Effector CD8-positive, alpha-beta T cell (primary cell): ENCODE results near the gene JMJD1C.
"Not testable (repeated sequence)": the region's sequence is repeated elsewhere in the genome, so short reads cannot be mapped to it uniquely, and the experiment has no call there.

ENCODE experiments used
- DNase-seq: peaks from one replicate; lab custom pipeline; 2025; lab: John Stamatoyannopoulos, UW

Gene JMJD1C

DNA sequence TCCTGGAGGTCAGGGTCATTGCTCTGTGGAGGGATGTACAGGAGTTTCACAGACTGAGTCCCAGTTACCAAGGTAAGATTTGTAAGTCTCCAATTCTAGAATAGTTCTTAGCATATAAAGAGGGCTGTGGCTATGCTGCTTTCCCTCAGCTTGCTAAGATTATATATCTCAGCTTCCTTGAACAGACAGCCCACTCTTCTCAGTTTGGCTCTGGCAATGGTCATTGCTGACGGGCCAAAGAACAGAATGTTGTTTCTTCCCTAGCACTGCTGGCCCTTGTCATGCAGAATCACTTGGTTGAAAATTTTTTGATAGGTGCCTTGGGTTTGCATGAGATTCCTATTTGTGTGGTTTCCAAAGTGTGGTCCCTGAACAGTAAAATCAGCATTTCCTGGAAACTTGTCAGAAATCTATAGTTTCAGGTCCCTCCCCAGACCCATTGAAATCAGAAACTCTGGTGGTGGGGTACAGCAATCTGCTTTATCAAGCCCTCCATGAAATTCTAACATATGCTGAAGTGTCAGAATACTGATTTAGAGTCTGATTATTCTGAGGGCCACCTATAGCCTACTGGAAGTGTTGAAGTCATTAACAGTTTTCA, 294.4 kb downstream of the JMJD1C start:
- DNase-seq, result no peak

DNA sequence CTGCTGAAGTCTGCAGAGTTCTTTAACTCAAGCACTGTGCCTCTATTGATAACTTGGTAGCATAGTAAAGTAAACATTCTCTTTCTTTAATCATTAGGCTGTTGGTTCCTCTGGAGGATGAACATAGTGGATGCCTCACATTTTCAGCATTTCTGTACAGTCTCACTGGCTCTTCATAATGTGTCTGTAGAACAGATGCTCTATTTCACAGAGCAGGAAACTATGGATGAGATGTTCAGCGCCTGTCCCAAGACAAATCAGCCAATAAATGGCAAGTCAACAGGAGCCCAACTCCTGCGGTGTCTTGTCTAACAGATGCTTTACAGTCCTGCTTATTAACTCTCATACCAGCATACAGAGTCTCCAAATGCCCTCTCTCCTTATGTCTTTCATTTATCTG, 296.2 kb downstream of the JMJD1C start:
- DNase-seq, result no peak

DNA sequence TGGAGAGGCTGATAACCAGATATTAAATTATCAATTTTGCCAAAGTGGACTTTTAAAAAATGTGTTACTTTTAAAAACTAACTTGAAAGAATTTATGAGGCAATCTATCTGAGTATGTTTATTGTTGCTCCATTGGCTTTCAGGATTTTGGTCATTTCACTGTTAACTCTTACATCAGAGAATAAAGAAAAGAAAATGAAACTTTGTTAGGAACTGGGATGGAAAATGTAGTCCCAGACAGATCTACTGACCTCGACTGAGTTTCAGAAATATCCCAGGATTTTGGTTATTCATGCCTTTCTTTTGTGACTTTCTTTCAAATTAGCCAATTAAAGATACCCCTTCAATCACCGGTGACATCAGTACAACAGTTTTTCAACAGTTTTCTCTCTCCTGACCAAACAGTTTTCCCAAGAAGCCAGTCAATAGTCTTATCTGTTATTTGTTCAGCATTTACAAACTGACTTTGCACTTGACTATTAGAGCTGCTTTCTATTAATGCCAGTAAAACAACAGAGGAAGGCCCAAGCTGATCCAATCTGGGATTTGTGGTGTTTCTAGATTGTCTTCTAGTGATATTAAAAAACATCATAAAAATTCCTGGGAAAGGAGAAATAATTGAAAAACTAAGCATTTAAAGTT, 296.8 kb downstream of the JMJD1C start:
- no peak for DNase-seq

DNA sequence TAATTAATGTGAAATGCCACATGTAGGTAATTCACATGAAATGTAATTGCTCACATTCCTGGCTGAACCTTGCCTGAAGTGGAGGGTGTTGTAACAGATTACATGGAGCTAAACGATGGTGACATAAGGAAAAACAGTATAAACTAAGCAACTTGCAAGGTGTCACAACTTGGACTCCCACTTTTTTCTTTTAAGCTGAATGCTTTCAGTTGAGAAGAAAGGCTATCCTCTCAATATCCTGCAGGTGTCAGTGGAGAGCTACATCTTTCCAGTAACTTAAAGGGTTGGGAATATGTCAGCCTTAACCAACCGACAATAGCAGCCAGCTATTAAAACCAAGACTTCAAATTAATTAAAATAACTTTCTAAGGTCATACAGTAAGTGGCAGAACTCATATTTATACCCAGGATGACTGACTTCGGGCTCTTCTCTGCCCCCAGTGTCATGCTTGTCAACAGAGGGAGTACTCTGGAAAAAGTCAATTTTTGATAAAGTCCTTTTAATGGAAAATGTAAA, 299.0 kb downstream of the JMJD1C start:
- DNase-seq, result no peak

DNA sequence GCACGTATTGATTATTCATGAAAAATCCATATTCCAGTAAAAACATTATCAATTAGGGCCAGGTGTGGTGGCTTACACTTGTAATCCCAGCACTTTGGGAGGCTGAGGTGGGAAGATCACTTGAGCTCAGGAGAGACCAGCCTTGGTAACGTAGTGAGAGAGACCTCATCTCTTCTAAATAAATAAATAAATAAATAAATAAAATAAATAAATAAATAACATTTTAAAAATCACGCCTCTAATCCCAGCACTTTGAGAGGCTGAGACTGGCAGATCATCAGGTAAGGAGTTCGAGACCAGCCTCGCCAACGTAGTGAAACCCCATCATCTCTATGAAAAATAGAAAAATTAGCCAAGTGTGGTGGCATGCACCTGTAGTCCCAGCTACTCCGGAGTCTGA, 300.5 kb downstream of the JMJD1C start:
- DNase-seq, result no peak

DNA sequence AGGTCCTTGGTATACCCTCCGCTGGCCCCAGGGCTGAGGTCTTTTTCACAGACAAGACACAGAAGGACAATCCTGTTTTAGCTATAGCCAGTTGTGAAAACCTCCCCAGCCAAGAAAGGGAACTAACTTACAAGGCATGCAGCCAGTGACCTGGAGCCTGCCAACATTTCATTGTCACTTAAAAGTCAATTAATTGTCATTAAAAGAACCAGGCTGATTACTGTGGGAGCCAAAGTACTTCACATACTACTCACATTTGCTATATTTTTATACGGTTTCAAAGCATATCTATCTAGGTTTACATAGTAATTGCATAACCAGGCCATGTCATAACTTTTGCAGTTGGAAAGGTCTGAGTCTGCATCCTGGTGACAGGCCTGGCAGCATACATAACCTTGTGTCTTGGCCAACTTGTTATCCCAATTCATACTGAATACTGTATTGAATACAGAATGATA, 301.6 kb downstream of the JMJD1C start:
- no peak for DNase-seq

DNA sequence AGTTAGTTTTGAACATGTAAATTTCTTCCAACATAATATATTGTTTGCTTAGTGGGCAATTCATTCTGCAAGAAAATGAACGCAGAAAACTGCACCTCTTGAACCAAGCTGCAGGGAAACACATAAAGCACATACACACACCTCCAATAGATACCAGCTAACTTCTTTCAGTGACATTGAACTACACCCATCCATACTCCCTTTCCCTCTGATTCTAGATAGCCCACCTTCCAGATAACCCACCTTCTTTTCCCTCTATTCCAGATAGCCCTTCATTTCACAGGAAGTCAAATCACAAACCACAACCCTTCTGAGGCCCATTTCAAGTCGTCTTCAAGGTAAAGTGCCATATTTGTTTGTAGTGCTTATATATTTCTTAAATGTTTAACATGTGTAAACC, 304.2 kb downstream of the JMJD1C start:
- DNase-seq, result no peak

DNA sequence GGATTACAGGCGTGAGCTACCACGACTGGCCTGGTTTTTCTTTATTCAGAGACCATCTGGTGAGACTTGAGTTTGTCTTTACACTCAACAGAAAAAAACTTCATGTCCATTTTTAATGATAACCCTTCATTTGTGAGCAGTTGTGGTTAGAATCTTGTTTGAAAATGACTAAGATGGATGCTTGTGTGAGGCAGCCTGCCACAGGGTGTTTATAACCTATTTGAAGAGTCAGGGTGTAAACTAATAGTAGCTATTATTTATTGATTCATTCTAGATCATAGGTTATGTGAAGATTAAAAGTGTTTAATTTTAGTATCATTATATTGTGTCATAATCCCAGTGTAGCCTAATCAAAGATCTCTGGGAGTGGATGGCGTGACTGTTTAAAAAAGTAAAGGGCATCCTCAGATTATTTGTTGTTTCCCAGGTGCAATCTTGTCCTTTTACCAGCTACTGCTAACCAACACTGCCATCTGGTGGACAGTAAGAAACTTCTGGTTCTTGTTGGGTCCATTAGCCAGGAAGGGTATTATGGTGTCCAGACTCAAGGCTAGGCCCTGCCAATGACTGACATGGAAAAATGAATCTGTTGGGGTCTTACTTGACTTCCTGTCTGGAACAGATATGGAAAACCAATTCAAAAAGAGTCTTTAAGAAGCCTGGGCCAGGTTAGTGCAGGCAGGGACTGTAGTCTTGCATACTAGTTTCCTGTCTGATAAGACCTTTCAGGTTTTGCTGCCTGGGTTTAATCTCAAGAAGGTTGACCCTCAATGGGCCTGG, 307.7 kb downstream of the JMJD1C start:
- DNase-seq, result peak; percentile 3

DNA sequence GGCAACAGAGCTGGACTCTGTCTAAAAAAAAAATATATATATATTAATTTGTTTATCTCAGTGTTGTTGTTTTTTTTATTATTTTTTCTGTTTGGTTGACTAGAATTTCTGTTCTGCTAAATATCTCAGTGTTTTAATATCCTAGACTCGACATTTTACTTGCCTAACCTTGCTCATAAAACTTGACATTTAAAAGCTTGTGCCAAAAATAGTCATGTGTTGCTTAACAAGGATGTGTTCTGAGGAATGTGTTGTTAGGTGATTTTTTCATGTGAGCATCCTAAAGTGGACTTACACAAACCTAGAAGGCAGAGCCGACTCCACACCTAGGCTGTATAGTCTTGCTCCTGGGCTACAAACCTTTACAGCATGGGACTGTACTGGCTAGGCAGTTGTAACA, 309.5 kb downstream of the JMJD1C start:
- DNase-seq, result no peak

DNA sequence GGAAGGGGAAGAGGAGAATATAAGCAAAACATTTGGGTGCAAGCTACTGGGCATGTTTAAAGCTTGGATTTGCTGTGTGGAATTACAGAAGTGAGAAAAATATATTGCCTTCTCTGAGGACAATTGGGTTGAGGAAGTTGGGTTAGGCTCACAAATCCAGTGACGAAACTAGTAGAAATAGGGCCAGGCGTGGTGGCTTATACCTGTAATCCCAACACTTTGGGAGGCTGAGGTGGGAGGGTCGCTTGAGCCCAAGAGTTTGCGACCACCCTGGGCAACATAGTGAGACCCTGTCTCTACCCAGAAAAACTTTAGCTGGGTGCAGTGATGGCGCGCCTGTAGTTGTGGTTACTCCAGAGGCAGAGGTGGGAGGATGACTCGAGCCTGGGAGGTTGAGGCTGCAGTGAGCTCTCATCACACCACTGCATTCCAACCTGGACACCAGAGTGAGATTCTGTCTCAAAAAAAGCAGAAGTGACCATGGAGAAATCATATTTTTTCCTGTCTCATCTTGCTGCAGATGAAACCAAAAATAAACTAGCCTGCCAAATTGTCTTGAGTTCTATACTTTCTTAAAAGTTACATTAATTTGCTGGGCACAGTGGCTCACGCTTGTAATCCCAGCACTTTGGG, 310.3 kb downstream of the JMJD1C start:
- DNase-seq, result no peak

DNA sequence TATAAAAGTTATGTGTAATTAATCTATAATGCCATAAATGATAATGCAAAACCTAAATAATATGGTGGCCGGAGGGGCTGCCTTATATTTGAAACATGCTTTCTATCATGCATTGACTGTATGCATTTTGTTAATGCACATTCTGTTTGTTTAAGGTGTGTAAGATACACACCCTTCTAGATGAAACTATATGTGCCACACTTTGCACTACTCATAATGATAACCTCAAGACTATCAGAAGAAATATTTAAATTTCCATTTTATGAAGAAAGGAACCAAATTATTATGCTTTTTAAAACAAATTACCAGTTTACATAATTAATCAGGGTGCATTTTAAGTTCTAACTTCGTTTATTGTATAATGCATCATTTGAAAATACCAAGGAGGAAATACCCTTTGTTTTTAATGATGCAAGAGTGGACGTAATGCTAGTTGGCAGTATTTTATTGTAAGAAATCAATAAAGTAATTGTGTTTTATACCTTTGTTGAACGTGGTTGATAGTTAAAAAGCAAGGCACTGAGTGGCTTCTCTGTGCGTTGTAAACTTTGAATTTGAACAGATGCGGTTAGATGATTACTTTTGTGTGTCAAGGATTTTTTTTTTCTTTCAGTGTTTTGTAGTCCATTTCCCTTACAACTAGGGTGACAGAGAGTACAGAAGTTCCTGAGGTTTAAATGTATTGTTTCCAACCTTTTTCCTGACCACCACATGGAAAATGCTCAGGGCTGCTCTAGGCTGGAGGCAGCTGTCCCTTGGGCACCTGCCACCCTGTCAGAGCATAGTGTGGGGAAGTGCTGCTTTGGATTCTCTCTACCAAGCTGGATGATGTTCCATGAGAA, 311.0 kb downstream of the JMJD1C start:
- DNase-seq, result no peak

DNA sequence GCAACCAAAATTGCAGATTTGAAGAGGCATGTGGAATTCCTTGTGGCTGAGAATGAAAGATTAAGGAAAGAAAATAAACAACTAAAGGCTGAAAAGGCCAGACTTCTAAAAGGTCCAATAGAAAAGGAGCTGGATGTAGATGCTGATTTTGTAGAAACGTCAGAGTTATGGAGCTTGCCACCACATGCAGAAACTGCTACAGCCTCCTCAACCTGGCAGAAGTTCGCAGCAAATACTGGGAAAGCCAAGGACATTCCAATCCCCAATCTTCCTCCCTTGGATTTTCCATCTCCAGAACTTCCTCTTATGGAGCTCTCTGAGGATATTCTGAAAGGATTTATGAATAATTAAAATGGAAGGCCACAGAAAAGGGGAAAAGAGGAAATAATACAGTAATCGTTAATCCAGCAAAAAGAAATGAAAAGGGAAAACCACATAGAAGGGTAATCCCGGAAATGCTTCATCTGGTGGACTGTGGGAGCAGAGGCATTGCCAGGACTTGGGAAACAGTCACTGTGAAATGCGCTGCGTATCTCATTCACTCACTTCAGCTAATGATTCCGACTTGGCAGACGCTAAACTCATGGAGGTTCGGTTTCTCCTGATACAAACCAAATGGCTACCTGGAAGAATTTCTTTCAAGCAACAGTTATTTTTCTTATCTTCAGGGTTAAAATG, 311.8 kb downstream of the JMJD1C start:
- DNase-seq, result not testable (repeated sequence)

DNA sequence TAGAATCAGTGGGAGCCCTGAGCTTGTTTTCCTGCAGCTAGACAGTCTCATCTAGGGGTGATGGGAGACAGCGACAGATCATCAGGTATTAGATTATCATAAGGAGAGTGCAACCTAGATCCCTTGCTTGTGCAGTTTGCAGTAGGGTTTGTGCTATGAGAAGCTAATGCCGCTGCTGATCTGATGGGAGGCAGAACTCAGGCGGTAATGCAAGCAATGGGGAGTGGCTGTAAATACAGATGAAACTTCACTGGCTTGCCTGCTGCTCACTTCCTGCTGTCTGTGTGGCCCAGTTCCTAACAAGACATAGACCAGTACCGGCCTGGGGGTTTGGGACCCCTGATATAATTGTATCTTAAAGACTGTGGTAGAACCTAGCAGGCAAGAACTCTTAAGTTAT, 315.0 kb downstream of the JMJD1C start:
- DNase-seq, result no peak

DNA sequence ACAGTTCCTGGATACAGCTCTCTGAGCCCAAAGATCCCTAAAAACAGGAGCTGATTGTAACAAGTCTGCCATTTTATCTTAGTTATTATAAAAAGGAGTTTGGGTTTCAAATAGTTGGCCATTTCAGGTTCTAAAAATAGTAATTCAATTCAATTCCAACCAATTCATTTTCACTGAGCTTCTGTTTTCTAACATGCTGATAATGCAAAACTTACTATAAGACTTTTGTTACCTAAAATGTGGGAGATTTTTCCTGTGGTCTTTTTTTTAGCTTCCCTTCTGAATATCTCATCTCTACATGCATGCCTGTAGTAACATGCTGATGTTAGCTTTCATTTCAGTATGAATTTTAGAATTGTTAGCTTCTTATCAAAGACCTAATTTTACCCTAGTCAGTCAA, 319.3 kb downstream of the JMJD1C start:
- no peak for DNase-seq

DNA sequence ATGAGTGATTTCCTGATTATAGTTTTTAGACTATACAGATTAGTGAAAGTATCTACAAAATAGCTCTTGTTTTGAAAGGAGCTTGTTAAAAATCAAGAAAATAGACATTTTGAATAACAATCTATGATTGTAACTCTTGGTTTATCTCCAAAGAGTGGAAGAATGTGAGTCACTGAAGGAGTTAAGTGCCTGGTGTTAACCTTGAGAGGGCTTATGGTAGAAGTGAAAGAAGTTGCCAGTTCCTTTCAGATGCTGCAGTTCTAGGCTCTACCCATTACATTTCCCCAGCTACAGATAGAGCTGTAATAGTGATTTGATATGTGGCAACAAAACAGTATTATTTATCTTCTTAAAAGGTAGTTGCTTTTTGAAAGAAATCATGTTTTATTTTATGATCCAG, 320.0 kb downstream of the JMJD1C start:
- no peak for DNase-seq

DNA sequence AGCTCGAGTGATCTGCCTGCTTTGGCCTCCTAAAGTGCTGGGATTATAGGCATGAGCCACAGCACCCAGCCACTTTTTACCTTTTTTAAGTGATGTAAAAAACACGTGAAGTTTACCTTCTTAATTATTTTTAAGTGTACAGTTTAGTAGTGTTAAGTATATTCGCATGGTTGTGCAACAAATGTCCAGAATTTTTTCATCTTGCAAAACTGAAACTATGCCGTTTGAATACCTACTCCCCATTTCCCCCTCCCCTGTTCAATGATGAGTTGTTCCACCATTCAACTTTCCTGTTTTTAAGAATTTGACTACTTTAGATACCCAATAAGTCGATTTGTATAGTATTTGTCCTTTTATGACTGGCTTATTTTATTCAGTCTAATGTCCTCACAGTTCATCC, 321.8 kb downstream of the JMJD1C start:
- DNase-seq, result no peak

DNA sequence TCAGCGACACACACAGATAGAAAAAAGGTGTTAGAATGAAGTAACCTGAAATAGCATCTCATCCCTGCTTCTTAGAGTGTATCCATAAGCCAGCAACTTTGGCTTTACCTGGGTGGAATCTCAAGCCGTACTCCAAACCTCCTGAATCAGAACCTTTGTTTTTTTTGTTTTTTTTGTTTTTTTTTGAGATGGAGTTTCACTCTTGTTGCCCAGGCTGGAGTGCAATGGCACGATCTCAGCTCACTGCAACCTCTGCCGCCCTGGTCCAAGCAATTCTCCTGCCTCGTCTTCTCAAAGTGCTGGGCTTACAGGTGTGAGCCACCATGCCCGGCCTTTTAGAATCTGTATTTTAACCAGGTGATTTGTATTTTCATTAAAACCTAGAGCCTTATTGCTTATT, 323.6 kb downstream of the JMJD1C start:
- no peak for DNase-seq

DNA sequence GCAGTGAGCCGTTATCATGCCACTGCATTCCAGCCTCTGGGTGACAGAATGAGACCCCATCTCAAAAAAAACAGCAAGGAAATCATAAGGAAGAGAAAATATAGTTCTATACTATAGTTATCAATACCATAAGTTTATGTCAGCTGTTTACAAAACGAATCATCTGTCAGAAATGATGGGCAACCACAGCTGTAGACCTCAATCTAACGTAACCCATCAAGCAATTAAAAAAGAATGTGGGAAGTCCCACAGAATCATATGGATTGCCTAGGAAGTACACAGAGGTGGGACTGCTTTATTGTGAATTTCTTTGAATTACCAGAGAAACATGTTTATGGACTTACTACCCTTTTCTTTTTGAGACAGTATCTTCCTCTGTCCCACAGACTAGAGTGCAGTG, 325.7 kb downstream of the JMJD1C start:
- no peak for DNase-seq

DNA sequence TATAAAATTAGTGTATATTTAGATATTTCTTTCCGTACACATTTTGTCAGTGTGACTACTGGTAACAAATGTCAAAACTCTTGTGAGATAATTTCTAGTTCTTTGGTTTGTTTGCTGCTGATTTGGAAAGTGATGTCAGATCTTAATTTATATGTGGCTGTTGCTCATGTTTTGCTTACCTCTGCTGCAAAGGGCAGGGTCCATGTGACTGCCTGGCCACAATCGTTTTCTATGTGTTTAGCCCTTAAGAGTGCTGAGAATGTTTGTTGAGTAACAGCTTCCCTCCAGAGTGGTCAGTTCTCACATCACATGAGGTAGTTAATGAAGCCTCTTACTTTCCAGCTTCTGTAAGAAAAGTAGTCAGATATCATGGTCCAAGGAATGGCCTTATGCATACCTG, 328.5 kb downstream of the JMJD1C start:
- DNase-seq, result no peak

DNA sequence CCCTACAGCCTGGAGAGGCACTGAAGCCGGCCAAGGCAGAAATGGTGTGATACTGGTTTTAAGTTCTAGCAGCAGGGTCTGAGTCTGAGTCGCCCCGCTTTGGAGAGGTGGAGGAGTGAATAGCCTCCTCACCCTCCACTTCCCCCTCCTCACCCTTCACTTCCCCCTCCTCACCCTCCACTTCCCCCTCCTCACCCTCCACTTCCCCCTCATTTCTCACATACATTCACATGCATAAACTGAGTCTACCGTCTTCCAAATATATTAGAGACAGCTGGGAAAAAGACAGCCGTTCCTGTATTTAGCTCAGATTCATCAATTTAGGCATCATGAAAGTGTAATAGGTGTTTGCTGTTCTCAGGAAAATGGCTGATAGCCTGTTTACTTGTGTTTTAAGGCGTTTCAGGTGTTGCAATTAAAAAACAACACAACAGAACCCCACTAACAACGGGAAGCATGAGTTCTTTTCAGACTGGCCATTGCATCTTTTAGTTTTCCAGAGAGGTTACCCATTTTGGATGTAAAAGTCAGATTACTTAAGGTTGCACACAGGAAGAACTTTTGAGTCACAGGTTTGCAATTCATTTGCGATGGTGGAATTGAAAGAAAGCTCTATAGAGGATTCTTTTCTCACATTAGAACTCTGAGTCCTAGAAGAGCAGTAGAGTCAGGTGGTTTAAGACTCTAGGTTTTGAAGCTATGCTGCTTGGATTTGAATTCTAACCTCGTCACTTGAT, 331.8 kb downstream of the JMJD1C start:
- no peak for DNase-seq
